GM19455 (cell line): ENCODE data around the gene FBXW8.

ENCODE experiments used
- ATAC-seq: cut with Tn5 transposase; IDR thresholded peaks from one replicate; pipeline ENCODE4 v1.9.1; 2021; ENCODE audit not compliant: unreplicated experiment

The FBXW8 gene

DNA sequence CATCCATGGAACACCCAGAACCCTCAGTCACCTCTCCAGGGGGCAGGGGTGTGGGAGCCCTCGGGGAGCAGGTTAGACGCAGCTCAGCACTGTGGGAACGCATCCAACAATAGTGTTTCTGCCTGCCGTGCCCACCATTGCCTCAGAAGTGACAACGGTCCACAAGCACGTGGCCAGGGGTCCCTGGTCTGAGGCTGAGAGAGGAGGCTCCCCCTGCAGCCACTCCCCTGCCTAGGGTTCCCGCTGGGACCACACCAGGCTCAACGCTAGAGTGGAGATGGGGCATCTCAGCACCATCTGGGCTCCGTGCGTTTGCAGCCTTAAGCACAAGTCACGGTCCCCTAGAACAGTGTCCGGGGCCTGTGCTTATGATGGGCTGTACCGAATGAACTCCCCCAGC lies 125.8 kb downstream of the FBXW8 start:
- ATAC-seq = no peak

DNA sequence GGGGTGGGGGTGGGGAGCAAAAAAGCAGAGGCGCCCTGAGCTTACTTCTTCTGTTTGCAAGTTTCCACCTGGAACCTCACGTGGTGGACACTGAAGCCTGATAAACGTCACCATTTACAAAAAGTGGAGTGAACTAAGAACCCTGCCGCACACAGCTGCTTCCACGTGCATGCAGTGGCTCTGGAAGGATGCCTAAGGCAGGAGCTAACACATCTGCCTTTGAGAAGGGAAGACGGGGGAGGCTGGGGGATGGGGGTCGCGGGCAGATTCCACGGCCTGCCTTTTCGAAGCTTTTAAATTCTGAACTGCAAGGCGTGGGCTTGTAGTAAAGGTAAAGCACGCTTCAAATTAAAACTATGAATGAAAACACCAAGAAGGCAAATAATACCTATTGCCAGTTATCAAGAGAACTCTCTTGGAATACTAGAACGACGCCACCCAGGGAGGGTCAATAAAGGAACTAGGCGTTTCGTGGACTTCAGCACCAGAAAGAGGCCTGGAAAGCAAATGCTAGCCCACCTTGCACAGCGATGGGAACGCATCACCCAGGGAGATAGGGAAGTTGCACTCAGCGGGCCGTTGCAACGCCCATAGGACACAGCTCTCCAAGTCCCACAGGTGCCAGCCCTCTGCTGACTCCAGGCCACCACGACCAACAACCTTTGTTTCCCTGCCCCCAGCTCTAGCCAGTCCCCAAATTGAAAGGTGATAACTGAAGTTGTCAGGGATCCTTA lies 126.7 kb downstream of the FBXW8 start:
- ATAC-seq = no peak

DNA sequence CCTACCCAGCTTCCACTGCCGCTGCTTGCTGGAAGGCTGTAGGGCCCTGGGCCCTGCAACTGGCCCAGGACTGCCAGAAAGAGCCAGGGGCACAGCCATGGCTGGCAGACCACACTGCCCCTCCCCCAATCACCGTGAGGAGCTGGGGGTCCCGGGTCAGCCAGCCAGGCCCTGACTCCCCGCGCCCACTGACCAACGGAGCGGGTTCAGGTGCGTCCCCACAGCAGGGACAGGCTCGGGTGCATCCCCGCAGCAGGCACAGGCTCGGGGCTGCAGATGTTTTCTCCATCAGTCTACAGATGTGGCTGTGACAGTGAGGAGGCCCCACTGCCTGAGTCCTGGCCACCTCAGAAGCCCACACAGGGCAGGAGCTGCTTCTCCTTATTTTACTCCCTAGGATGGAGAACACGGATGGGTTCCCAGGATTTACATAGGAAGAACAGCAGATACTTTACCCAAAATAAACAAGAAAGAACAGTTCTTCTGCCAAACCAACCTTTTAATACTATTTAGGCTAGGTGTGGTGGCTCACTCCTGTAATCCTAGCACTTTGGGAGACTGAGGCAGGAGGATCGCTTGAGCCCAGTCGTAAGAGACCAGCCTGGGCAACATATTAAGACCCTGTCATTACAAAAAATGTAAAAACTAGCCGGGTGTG lies 127.4 kb downstream of the FBXW8 start:
- no peak for ATAC-seq

DNA sequence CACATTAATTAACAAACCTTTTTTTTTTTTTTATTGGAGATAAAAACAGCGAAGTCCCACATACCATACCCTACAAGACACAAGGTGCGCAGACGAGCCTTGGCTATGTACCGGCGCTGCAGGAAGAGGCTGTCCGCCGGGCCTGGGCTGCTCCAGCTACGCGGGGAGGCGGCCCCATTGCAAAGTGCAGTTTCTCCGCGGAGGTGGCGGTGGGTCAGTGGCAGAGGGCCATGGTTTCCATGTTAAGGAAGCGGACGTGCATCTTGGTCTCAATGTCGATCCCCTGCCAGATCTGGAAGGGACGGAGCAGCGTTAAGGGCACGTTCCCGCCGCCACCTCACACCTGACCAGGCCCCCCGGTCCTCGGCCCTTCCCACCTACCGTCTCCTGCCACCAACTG lies 128.2 kb downstream of the FBXW8 start:
- no peak for ATAC-seq

DNA sequence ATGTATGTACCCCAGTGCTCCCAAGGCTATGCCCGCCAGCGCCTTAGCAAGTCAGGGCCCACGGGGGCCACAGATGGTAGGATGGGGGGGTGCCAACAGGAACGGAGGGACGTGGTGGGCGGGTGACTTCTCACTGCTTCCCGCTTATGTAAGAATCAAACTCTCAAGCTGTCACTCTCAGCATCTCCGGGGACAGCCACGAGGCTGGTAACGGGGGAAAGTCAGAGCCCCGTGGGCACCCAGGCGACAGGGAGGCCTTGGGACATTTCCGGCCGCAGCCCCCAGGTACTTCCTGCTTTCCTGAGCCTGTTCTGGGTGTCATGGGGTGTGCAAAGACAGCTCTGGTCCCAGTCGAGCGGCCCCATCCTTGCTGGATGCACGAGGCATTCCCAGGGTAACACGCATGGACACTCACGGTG lies 129.2 kb downstream of the FBXW8 start:
- no peak for ATAC-seq

- ATAC-seq = no peak
Measured at GRCh38 chr12:117040496-117040895, 129.7 kb downstream of the FBXW8 start.

DNA sequence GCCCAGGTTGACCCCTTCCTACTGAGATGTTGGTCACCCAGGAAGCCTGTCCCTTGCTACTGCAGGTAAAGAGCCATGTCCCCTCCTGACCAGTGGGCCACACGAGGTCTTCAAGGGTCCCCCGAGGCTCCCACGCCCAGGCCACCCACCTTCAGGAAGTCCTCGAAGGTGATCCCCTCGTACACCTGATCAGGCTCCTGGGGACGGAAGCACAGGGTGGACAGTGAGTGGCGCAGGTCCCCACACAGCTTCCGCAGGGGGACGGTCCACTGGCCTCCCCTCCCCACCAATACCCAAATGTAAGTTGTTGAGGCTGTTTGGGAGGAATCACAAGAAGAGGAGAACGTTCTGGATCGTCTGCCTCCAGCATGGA lies 131.0 kb downstream of the FBXW8 start:
- ATAC-seq = no peak

DNA sequence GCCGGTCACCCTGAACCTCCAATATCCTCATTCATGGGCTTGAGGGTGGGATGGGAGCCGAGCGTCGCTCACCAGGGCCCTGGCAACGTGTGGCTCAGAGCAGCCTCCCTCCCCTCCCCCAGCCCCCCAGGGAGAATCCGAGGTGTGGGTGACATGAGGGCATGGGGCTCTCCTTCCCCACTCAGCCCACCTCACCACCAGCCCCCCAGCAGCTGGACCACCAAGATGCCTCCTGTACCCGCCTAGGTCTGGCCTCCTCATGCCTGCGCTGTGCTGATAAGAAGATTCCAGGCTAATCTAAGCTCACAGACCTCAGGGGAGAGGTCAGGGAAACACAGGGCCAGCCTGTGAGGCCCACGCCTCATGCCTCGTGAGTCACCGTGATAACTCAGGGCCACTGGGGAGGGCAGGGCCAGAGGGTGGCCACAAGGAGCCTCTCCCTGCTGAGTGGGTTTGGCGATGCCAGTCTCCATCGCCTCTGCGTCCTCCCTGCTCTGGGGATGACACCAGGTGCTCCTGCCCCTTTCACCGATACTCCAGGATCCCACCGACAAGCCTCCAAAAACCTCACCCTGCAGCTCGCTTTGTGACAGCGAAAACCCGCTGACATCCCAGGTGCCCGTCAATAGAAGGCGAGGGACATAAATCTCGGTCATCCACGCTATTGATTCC lies 131.6 kb downstream of the FBXW8 start:
- no peak for ATAC-seq

GRCh38 chr12:117042862-117043261 lies 132.1 kb downstream of the FBXW8 start:
- no peak for ATAC-seq

GRCh38 chr12:117044311-117044710 lies 133.6 kb downstream of the FBXW8 start:
- no peak for ATAC-seq

- no peak for ATAC-seq
Measured at GRCh38 chr12:117044790-117045159, 134.0 kb downstream of the FBXW8 start.

DNA sequence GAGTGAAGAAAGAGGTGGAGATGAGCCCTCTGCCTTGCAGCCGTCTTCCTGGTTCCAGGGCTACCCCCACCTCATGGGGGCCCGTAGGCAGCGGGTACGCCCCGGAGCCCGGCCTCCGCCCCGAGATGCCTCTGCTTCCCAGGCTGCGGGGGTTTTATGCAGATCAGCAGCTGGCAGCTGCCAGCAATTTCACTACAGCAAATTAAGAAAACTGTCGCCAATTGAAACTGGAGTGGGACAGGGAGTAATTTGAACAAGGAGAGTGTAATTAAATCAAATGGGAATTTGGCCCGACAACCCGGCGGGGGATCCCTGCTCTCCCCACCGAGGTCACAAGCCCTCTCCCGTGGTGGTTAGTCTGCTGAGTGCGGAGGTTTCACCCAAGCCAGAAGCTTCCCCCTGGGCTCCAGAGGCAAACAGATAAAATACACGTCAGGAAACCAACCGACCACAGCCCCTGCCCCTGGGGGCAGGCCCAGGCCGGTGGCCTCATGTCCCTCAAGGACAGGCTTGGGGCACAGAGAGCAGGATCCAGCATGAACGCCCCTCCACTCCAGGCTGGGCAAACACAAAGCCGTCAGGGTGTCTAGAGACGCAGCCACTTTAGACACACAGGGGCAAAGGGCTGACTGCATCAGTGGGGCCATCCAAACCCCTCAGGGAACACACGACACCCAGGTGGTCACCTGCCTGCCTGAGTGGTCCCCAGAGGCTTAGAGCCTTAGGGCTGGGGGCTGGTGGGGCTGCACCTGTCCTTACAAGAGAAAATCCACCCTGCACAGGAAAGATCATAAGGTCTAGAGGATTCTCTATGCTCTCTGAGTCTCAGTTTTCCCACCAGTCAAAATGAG lies 134.6 kb downstream of the FBXW8 start:
- no peak for ATAC-seq

GRCh38 chr12:117046011-117046369 lies 135.2 kb downstream of the FBXW8 start:
- ATAC-seq = no peak

DNA sequence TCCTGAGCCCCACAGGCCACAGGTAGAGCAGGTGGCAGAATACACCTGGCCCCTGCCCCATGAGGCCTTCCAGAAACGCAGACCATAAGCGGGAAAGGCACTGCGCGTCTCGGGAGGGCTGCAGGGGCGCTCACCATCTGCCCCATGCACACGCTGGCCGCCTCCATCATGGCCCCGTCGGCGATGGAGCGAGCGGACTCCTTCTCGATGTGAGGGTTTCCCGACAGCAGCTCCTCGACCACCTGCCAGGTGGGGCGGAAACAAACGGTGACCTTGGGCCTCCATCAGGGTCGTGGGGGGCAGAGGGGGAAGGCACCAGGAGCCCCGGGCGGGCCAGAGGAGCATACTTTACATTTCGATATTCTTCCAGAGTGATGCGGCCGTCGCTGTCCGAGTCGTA lies 135.7 kb downstream of the FBXW8 start:
- no peak for ATAC-seq

DNA sequence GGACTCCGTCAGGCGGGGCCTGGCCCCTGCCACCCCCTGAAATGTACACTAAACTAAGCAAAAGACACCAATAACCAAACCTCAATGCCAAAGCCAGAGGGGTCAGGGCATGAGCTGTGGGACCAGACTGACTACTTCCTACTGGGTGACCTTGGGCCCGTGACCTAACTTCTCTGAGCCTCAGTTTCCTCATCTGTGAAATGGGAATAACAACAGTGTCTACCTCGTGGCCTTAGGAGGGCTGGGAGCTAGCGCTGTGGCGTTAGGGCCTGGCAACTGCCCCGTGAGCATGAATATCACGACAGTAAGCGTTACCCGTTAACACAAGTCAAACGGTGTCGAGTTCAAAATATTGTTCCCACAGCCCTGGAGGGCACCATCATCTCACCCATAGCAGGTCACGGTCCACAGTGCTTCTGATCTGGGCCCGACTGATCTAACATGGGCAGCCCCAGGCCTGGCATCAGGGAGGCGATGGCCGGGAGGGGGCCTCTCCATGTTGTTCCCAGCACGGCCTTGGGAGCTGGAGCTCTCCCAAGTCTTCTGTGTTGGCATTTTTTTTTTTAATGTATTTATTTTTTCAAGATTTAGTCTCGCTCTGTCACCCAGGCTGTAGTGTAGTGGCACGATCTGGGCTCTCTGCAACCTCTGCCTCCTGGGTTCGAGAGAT lies 136.2 kb downstream of the FBXW8 start:
- no peak for ATAC-seq

DNA sequence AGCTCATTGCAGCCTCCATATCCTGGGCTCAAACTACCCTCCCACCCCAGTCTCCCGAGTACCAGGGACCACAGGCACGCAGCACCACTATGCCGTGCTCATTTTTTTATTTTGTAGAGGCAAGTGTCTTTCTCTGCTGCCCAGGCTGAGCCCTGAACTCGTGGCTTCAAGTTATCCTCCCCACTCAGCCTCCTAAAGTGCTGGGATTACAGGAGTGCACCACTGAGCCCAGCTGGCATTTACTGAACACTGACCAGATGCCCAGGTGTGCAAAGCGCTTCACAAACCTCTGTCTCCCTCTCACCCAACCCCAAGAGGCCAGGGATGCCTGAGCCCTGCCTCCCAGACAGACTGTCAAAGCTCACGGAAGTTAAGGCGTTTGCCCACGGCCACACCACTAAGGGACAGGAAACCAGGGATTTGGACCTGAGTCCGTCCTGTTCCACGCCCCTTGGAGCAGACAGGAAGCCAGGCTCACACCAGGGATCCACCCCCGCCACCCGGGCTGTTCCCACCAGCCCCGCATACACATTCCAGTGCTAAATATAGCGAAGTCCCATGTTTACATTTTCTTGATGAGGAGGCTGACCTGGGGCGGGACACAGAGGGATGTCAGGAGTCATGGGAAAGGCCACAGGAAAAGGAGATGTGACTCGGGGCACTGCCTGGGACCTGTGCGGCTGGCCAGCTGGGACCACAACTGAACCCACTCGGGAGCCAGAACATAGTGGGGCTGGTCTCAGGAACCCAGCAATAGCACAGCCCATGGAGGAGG lies 137.2 kb downstream of the FBXW8 start:
- ATAC-seq = no peak

DNA sequence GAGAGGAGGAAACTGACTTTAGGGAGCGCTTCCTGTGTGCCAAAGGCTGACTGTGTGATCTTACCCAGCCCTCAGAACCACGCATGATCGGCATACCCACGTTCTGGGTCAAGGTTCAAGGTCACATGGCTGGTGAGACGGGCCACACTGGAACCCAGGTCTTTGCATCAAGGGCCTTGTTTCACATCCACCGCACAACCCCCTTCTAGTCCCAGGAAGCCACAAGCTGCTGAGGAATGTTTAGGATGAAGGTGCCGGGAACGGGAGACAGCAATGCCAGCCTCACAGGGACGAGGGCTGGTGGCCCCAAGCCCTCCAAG lies 137.8 kb downstream of the FBXW8 start:
- ATAC-seq = no peak

DNA sequence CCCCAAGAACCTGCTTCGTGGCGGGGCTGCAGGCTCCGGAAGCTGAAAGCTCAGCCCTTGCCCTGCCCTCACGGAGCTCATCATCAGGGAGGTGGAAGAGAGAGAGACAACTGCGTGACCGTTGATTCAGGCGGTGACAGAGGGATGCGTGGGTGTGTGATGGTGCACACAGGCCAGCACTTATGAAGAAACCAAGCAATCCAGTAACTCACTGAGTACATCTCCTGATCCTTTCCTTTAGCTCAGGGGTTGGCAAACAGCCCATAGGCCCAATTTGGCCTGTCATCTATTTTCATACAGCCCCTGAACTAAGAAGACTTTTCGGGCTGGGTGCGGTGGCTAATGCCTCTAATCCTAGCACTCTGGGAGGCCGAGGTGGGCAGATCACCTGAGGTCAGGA lies 138.5 kb downstream of the FBXW8 start:
- no peak for ATAC-seq

- ATAC-seq = no peak
Measured at GRCh38 chr12:117050060-117050459, 139.3 kb downstream of the FBXW8 start.

- no peak for ATAC-seq
Measured at GRCh38 chr12:117051380-117051779, 140.6 kb downstream of the FBXW8 start.
